Esophagus mucosa (tissue), 1 donor: ENCODE results near the gene LGALS9B. TPM values are rescaled to one million over a fixed set of nuclear protein-coding genes. Genes with fewer than 3 reads are reported as not detected.
"Not testable (repeated sequence)": the region's sequence is repeated elsewhere in the genome, so short reads cannot be mapped to it uniquely, and the experiment has no call there.

Source experiments
- ATAC-seq: fragments of 200-7000 bp; cut with Tn5 transposase; one replicate; pipeline ENCODE4 v1.9.1; 2020
- total RNA-seq: library from RNA; stranded (reverse); gene quantifications from one replicate; pipeline ENCODE4 v1.2.4, GENCODE V29; 2023
- donor health status: DM: yes; HTN: yes; CAD: no.

Gene LGALS9B
- 14.3 TPM for total RNA-seq

GRCh38 chr17:20467447-20467846 lies at the start of gene LGALS9B:
Gene LGALS9B, minus strand, starts transcription at chr17:20467539. Its CDS starts 69 bp downstream, at chr17:20467470.
- peak; percentile 81 for ATAC-seq

GRCh38 chr17:20516986-20517385 lies 49.6 kb upstream of the LGALS9B start:
- not testable (repeated sequence) for ATAC-seq

- ATAC-seq: not testable (repeated sequence)
Measured at GRCh38 chr17:20515099-20515498, 47.8 kb upstream of the LGALS9B start.

- ATAC-seq: not testable (repeated sequence)
Measured at GRCh38 chr17:20513539-20513938, 46.2 kb upstream of the LGALS9B start.

- not testable (repeated sequence) for ATAC-seq
Measured at GRCh38 chr17:20512378-20512777, 45.0 kb upstream of the LGALS9B start.

- ATAC-seq: peak; percentile 54
Measured at GRCh38 chr17:20511778-20512177, 44.4 kb upstream of the LGALS9B start.

GRCh38 chr17:20505333-20505732 lies 38.0 kb upstream of the LGALS9B start:
- not testable (repeated sequence) for ATAC-seq

- ATAC-seq: peak; percentile 96
Measured at GRCh38 chr17:20504388-20505066, 37.2 kb upstream of the LGALS9B start.

GRCh38 chr17:20501896-20502295 lies 34.6 kb upstream of the LGALS9B start:
- not testable (repeated sequence) for ATAC-seq

GRCh38 chr17:20500346-20500745 lies 33.0 kb upstream of the LGALS9B start:
- peak; percentile 37 for ATAC-seq

GRCh38 chr17:20495420-20495819 lies 28.1 kb upstream of the LGALS9B start:
- peak; percentile 51 for ATAC-seq

GRCh38 chr17:20494735-20495134 lies 27.4 kb upstream of the LGALS9B start:
- ATAC-seq: peak; percentile 19

- peak; percentile 81 for ATAC-seq
Measured at GRCh38 chr17:20494147-20494546, 26.8 kb upstream of the LGALS9B start.

- peak; percentile 68 for ATAC-seq
Measured at GRCh38 chr17:20492971-20493370, 25.6 kb upstream of the LGALS9B start.

- ATAC-seq: peak; percentile 87
Measured at GRCh38 chr17:20492099-20492498, 24.8 kb upstream of the LGALS9B start.

GRCh38 chr17:20484930-20485329 lies 17.6 kb upstream of the LGALS9B start:
- ATAC-seq: not testable (repeated sequence)

- ATAC-seq: not testable (repeated sequence)
Measured at GRCh38 chr17:20479889-20480591, 12.7 kb upstream of the LGALS9B start.

- ATAC-seq: peak; percentile 88
Measured at GRCh38 chr17:20477398-20478071, 10.2 kb upstream of the LGALS9B start.

GRCh38 chr17:20475137-20475831 lies 7.9 kb upstream of the LGALS9B start:
- peak; percentile 89 for ATAC-seq

- ATAC-seq: not testable (repeated sequence)
Measured at GRCh38 chr17:20474081-20474480, 6.7 kb upstream of the LGALS9B start.

GRCh38 chr17:20469946-20470345 lies 2.6 kb upstream of the LGALS9B start:
- peak; percentile 21 for ATAC-seq

GRCh38 chr17:20469107-20469506 lies 1.8 kb upstream of the LGALS9B start:
- ATAC-seq: not testable (repeated sequence)

GRCh38 chr17:20466999-20467398 lies 340 bp downstream of the LGALS9B start:
- peak; percentile 36 for ATAC-seq
